DLD1 (cell line): ENCODE data around the gene LST1.

Experiments used
- in situ Hi-C: cut with HindIII; loops from 2 replicates; pipeline ENCODE4 v1.10.0; 2017; ENCODE audit warnings: low sequenced_read_pairs

LST1 gene

GRCh38 chr6:31619805-31620585 lies 33.9 kb downstream of the LST1 start:
- in situ Hi-C loops, result no loop called here

GRCh38 chr6:31620586-31621319 lies 34.7 kb downstream of the LST1 start, which contains the start of gene PRRC2A:
TSS of gene PRRC2A (plus strand) at chr6:31620715. CDS start at chr6:31622790, 2,075 bp downstream.
- in situ Hi-C loops, result no loop called here

- in situ Hi-C loops, result no loop called here
These were observed 35.4 kb downstream of the LST1 start for GRCh38 chr6:31621320-31621939.

GRCh38 chr6:31621991-31622390 lies 35.9 kb downstream of the LST1 start:
- in situ Hi-C loops, result no loop called here

GRCh38 chr6:31622684-31623091 lies 36.6 kb downstream of the LST1 start:
- in situ Hi-C loops, result no loop called here

- in situ Hi-C loops, result no loop called here
These were observed 38.0 kb downstream of the LST1 start for GRCh38 chr6:31624070-31624469.

- in situ Hi-C loops, result no loop called here
These were observed 40.9 kb downstream of the LST1 start for GRCh38 chr6:31626952-31627351.

- in situ Hi-C loops, result no loop called here
These were observed 41.7 kb downstream of the LST1 start for GRCh38 chr6:31627690-31628287.

GRCh38 chr6:31629014-31629413 lies 42.9 kb downstream of the LST1 start:
- in situ Hi-C loops, result no loop called here

GRCh38 chr6:31630177-31630934 lies 44.3 kb downstream of the LST1 start:
- in situ Hi-C loops, result no loop called here

- in situ Hi-C loops, result no loop called here
These were observed 45.1 kb downstream of the LST1 start for GRCh38 chr6:31631209-31631608.

GRCh38 chr6:31631681-31632278 lies 45.7 kb downstream of the LST1 start:
- in situ Hi-C loops, result no loop called here

GRCh38 chr6:31632279-31632946 lies 46.3 kb downstream of the LST1 start:
- in situ Hi-C loops, result no loop called here

- in situ Hi-C loops, result no loop called here
These were observed 47.4 kb downstream of the LST1 start for GRCh38 chr6:31633447-31633846.

GRCh38 chr6:31634131-31634530 lies 48.1 kb downstream of the LST1 start:
- in situ Hi-C loops, result no loop called here

- in situ Hi-C loops, result no loop called here
These were observed 49.0 kb downstream of the LST1 start for GRCh38 chr6:31634969-31635575.

- in situ Hi-C loops, result no loop called here
These were observed 50.9 kb downstream of the LST1 start for GRCh38 chr6:31636698-31637596.
